WTC11 (cell line): Measurements from ENCODE around the gene AFG3L2.

Experiments used
- ATF2 ChIP-seq: sonication (generic); formaldehyde crosslinking; IDR thresholded peaks from 2 replicates; pipeline ENCODE4 v1.8.1; 2022; ENCODE audit warnings: low read depth, missing genetic modification reagents, borderline replicate concordance
- ETV6 ChIP-seq: sonication (generic); formaldehyde crosslinking; IDR thresholded peaks from 2 replicates; pipeline ENCODE4 v1.8.1; 2022; ENCODE audit warnings: mild to moderate bottlenecking, missing genetic modification reagents
- IRF2 ChIP-seq: sonication (generic); formaldehyde crosslinking; IDR thresholded peaks from 2 replicates; pipeline ENCODE4 v1.8.0; 2022; ENCODE audit warnings: low read depth, missing genetic modification reagents, borderline replicate concordance
- JUN ChIP-seq: sonication (generic); formaldehyde crosslinking; IDR thresholded peaks from 2 replicates; pipeline ENCODE4 v1.8.0; 2023; ENCODE audit warnings: mild to moderate bottlenecking, missing genetic modification reagents
- KAT7 ChIP-seq: sonication (generic); formaldehyde crosslinking; IDR thresholded peaks from 2 replicates; pipeline ENCODE4 v1.8.1; 2023; ENCODE audit warnings: missing genetic modification reagents, mild to moderate bottlenecking, borderline replicate concordance
- NR1H2 ChIP-seq: sonication (generic); formaldehyde crosslinking; IDR thresholded peaks from 2 replicates; pipeline ENCODE4 v1.9.0; 2021; ENCODE audit warnings: mild to moderate bottlenecking, moderate library complexity, missing genetic modification reagents
- NR3C1 ChIP-seq: sonication (generic); formaldehyde crosslinking; conservative IDR thresholded peaks from 2 replicates; pipeline ENCODE4 v1.8.1; 2023; ENCODE audit warnings: low read depth, mild to moderate bottlenecking, missing genetic modification reagents
- RELA ChIP-seq: sonication (generic); formaldehyde crosslinking; IDR thresholded peaks from 2 replicates; pipeline ENCODE4 v1.8.1; 2022; ENCODE audit warnings: missing genetic modification reagents, mild to moderate bottlenecking, borderline replicate concordance
- SP1 ChIP-seq: sonication (generic); formaldehyde crosslinking; conservative IDR thresholded peaks from 2 replicates; pipeline ENCODE4 v1.8.1; 2022; ENCODE audit warnings: missing genetic modification reagents
- TEAD4 ChIP-seq: sonication (generic); formaldehyde crosslinking; IDR thresholded peaks from 2 replicates; pipeline ENCODE4 v1.8.0; 2022; ENCODE audit warnings: mild to moderate bottlenecking, missing genetic modification reagents
- USF1 ChIP-seq: sonication (generic); formaldehyde crosslinking; IDR thresholded peaks from 2 replicates; pipeline ENCODE4 v1.8.0; 2022; ENCODE audit warnings: mild to moderate bottlenecking, missing genetic modification reagents
- USF2 ChIP-seq: sonication (generic); formaldehyde crosslinking; IDR thresholded peaks from 2 replicates; pipeline ENCODE4 v1.8.1; 2023; ENCODE audit warnings: mild to moderate bottlenecking, missing genetic modification reagents, moderate library complexity
- ZNF416 ChIP-seq: fragments of 250-450 bp; sonication (Bioruptor Pico); IDR thresholded peaks from 2 replicates; pipeline ENCODE4 v1.9.0; 2021; ENCODE audit warnings: mild to moderate bottlenecking, inconsistent platforms
- TF ChIP-seq, protein P1 (sequence below): fragments of 200-600 bp; IDR thresholded peaks from 2 replicates; pipeline ENCODE4 v1.8.0; 2022; ENCODE audit warnings: antibody characterized with exemption

DNA sequence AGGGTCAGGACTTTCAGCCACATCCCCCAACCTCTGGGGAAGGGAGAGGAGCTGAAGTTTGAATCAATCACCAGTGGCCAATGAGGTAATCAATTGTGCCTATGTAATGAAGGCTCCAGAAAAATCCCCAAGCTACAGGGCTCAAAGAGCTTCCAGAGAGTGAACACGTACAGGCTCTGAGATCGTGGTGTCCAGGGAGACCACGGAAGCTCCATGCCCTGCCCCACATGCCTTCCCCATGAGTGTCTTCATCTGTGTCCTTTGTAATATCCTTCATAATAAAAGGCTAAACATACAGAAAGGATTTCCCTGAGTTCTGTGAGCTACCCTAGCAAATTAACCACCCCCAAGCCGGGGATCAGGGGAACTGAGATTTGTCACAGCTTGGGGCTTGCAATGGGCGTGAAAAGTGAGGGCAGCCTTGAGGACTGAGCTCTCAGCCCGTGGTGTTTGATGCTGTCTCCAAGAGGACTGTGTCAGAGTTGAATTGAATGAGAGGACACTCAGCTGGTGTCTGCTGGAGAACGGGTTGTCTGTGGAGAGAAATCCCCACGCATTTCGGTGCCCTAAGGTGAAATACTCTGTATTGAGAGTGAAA lies 94.5 kb downstream of the AFG3L2 start:
- TF ChIP-seq NR1H2 = no peak
- no peak for TF ChIP-seq SP1
- TF ChIP-seq USF2 (CRISPR knock-in tag) = no peak
- no peak for TF ChIP-seq IRF2 (CRISPR knock-in tag)
- TF ChIP-seq, protein P1, sequence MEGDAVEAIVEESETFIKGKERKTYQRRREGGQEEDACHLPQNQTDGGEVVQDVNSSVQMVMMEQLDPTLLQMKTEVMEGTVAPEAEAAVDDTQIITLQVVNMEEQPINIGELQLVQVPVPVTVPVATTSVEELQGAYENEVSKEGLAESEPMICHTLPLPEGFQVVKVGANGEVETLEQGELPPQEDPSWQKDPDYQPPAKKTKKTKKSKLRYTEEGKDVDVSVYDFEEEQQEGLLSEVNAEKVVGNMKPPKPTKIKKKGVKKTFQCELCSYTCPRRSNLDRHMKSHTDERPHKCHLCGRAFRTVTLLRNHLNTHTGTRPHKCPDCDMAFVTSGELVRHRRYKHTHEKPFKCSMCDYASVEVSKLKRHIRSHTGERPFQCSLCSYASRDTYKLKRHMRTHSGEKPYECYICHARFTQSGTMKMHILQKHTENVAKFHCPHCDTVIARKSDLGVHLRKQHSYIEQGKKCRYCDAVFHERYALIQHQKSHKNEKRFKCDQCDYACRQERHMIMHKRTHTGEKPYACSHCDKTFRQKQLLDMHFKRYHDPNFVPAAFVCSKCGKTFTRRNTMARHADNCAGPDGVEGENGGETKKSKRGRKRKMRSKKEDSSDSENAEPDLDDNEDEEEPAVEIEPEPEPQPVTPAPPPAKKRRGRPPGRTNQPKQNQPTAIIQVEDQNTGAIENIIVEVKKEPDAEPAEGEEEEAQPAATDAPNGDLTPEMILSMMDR = no peak
- no peak for TF ChIP-seq KAT7 (CRISPR knock-in tag)
- TF ChIP-seq ATF2 = no peak
- no peak for TF ChIP-seq TEAD4 (CRISPR knock-in tag)
- no peak for TF ChIP-seq ZNF416
- no peak for TF ChIP-seq USF1 (CRISPR knock-in tag)
- TF ChIP-seq RELA (CRISPR knock-in tag) = no peak
- TF ChIP-seq NR3C1 (CRISPR knock-in tag) = no peak
- no peak for TF ChIP-seq ETV6 (CRISPR knock-in tag)
- TF ChIP-seq JUN (CRISPR knock-in tag) = no peak
